Measurements from ENCODE around the gene HES1.

Gene HES1

DNA sequence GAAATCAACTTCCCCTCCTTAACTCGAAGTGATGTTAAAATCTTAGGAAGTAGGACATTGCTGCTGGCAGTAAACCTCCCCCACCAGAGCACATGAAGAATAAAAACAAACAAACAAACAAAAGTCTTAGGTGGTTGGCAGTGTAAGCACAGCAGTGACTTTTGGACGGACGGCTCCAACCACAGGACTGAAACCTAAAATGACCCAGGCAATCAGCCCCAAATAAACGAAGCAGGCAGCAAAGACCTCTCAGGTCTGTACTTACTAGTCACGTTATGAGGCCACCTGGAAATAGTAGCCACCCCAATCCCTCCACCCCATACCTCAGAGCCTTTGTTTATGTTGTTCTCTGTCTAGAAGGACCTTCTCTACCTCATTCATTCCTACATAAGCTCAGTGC is 33.5 kb upstream of the HES1 start:
- no peak for DNase-seq (ENCODE audit: low spot score)

DNA sequence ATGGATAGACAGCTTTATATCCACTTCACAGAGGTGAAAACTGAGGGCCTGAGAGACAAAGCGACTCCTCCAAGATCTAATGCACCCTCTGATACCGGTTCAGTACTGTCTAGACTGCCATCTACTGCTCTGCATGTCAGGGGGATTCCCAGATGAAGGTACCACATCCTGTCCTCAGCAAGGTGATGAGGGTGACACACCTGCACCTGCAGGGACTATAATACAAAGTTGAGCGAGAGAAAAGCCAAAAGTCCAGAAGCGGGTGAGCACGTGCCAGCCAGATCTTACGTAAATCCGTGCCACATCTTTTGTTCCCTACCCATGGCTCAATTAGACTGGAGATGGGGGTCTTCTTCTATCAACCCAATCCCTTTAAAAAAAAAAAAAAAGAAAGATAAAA is 32.4 kb upstream of the HES1 start:
- DNase-seq (ENCODE audit: low spot score), result no peak

DNA sequence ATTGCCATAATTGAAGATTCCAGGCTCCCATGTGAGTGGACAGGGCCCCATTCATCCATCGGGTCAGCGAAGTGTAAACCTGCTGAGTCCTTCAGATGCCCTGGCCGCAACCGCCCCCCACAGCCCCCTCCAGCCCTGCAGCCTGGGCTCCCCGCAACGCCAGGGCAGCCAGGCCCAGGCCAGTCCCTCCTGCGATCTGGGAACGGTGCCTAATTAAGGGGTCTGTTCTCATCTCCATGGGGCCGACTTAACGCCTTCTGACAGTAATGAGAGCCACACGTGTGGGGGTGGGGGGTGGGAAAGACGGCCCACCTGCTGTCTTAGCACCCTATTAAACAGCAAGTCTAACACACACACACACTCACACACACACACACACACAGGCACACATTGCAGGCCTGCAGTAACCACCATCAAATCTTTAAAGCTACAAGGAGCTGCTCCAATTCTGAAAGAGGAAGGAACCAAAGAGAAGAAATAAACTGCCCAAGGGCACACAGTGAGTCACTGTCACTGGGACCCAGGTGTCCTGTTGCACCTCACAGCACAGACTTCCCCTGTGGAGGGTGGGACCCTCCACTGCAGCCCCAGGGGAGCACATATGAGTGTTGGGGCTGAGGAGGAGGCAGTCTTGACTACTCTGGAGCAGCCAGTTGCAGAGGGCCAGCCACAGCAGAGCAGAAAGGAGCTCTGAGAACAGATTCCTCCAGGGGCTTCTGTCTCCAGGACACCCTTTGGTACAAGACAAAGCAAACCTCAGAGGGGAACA is 31.8 kb upstream of the HES1 start:
- no peak for DNase-seq (ENCODE audit: low spot score)

DNA sequence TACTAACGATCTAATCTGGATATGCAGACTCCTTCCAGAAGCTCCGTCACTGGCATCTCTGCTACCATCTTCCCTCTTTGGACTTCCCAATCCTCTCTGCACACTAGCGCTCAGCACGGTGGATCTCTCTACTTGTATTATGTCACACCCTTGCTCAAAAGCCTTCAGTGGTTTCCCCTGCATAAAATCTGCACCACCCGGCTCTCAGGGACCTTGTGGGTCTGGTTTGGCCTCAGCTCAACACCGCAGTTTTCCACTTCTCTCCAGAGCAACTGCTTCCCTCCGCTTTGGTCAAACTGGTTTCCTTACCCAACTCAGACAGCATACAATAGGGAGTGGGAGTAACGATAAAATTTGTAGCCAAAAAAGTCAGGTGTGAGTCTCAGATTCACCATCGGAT is 30.7 kb upstream of the HES1 start:
- DNase-seq (ENCODE audit: low spot score), result no peak

DNA sequence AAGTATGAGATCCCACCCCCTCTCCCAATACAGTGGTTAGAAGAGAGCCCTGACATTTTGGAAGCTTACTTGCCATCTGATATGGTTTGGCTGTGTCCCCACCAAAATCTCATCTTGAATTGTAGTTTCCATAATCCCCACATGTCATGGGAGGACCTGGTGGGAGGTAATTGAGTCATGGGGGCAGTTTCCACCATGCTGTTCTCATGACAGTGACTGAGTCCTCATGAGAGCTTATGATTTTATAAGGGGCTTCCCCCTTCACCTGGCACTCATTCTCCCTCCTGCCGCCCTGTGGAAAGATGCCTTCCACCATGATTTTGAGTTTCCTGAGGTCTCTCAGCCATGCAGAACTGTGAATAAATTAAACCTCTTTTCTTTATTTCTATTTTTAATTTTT is 28.8 kb upstream of the HES1 start:
- DNase-seq (ENCODE audit: low spot score), result no peak

DNA sequence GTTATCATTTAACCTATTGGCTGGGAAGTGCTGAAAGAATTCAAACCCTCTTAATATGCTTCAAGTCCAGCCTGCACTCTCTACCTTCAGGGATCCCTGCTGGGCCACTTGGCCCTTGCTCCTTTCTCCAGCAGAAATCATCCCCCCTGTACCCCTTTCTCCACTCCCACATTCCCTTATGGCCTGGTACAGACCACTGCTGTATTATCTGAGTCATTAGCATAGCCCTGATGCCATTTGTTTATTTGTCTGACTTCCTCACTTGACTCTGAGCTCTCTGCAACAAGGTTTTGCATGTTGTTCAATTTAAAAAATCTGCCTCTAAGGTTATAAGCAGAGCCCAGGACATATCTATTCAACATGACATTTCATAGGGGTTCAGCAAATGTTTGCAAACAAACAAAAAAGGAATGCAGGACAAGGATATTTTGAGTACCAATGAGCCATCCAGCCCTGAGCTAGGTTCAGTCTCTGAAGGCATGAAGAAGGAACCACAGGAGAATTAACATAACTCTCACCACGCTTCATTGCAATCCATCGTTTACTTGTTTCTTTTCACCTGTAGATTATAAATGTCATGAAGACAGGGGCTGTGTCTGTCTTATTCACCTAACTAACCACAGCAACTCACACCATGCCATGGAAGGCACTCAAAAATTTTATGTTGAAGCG is 26.6 kb upstream of the HES1 start:
- DNase-seq (ENCODE audit: low spot score), result no peak

DNA sequence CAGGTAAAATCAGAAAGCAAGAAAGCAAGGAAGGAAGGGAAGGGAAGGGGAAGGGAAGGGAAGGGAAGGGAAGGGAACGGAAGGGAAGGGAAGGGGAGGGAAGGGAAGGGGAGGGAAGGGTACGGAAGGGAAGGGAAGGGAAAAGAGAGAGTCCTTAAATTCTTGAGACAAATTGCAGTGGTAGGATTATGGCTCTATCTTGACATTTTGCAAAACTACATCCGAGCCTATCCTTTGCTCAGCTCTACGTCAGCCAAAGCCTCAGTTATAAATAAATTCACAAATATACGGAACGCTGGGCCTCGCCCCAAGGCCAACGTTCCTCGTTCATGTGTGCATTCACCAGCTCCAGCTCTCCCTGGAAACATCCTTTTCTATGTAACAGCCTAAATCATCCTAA is 25.5 kb upstream of the HES1 start:
- no peak for DNase-seq (ENCODE audit: low spot score)

DNA sequence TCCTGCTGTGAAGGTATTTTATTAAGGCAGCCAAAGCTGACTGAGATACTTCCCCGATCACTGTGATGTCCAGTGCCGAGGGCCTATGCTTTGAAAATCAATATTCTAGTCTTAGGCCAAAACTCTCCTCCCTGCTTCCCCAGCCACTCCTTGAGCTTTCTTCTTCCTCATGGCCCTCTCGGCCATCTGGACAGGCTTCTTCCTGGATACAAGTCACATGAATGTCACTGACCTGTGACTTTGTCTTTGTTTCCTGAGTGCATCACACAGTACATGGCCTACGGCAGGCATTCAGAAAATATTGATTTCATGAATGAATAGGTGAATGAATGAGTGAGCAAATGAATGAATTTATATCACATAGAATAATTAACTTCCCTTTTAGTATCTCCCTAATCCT is 24.6 kb upstream of the HES1 start:
- no peak for DNase-seq (ENCODE audit: low spot score)

DNA sequence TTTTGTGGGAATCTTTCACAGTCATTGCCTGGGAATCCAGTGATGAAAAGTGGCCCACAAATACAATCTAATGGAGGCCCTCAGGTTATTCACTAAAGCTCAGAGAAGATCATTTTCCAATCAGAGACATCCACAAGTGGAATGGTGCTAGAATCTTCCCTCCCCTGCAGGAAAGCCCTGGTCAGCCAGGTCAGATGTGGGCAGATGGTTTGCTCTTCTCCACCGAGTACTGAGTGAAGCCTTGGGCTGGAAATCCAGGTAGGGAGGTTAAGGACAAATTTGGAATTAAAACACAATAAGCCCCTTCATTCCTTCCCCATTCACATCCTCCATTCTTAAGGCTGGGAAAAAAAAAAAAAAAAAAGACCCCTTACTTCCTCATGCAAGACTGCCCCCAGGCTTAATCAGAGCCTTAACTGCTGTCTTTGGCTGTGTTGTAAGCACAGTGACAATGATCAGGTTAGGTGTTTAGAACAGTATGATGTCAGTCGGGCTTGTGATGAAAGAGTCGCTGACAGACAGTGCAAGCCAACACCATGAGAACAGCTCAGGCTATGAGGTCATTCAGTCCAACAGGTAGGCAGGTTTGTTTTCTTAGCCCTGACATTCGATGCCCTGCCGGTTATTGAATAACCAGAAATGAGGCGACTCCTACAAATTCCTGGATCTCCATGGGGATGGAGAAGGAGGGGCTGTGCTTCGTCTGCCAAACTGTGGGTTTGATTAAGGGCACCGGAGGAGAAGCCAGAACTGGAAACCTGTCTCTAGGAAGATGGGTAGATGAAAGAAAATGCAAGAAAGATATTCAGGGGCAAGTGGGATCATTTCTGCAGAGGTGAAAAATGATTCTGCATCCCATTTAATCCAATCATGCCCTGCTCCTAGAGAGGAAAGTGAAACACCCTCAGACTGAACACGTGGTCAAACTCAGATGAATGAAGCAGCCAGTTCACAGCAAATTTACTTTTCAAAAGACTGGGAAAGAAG is 23.5 kb upstream of the HES1 start:
- DNase-seq (ENCODE audit: low spot score), result peak; percentile 64

DNA sequence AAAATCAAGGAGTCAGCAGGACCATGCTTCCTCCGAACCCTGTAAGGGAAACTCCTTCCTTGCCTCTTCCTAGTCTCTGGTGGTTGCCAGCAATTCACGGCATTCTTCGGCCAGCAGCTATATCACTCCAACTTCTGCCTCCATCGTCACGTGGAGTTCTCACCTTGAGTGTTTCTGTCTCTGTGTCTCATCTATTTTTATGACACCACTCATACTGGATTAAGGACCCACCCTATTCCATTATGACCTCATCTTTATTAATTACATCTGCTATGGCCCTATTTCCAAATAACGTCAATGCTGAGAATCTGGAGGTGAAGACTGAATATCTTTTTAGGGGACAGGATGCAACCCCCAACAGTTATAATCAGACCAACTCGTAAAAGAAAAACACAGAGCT is 21.8 kb upstream of the HES1 start:
- no peak for DNase-seq (ENCODE audit: low spot score)

DNA sequence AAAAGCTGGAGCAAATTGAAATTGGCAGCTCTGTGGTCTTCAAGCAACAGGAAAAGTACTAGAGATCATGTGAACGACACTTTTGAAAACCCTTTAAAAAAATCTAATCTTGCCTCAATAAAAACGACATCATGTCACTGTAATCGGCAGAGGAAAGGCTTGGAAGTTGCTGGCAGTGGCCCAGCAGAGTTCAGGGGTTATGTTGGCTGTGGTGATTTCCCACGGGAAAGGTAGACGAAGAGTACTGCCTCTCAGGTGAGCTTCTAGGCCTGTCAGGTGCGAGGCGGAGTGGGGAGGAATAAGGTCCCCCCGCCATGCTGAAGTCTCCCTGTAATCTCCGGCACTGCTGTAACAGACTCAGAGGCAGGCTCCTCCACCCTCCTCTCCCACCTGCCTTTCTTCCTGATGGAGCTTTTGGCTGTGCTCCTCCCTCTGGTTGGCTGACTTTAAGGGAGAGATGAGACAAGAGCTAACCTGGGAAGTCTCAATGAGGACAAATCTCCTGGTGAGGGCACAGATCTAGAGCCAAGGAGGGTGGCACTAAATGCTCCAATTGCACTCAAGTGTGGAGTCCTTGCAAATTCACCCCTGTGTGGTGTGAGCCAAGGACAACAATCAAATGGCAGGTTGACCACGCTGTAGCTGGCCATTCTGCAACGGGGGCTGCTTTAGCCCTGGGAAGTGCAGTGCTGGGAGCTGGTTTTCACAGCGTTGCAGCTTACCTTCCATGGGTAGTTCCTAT is 18.7 kb upstream of the HES1 start:
- DNase-seq (ENCODE audit: low spot score), result no peak

DNA sequence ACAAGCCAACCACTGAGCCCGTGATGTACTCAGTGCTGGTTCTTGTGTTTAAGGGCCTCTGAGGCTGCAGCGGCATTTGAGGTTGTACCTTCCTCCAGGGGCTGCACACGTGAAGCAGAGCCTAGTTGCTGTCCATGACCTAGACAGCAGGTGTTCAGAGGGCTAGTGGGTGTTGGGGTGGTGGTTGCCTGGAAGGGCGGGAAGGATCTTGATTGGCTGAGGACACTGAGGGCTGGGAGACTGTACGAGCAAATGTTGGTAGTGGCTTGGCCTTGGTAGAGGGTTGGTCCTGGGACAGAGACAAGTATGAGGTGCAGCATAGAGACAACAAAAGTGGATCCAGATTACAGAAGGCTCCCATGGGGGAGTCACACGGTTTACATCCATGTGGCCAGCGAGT is 17.0 kb upstream of the HES1 start:
- DNase-seq (ENCODE audit: low spot score), result no peak

DNA sequence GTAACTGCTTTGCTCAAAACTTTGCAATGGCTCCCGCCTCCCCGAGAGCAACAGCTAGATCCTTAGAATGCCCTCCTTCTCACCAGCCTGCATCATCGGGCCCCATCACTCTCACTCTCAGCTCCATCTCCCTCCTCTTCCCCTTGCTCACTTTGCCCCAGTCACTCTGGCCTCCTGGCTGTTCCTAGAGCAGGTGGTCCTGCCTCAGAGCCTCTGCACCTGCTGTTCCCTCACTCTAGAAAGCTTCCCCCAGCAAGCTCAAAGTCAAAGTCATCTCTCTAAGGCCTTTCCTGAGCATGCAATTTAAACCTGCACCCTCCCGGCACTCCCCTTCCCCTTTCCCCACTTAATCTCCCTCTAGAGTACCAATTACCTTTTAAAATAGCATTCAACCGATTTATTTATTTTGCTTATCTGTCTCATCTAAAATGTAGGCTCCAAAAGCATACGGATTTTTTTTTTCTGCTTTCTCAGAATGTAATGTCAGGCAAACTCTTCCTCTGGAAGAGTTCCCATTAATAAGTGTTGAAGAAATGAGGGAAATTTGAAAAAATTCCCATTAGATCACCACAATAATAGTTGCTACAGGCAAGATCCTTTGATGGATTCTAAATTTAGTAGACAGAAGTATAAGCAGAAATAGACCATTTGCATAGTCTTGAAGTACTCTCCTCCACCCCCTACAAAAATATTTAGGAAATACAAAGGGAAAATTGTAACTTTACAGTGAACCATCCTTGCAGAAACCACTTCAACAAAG is 15.9 kb upstream of the HES1 start:
- DNase-seq (ENCODE audit: low spot score), result no peak

DNA sequence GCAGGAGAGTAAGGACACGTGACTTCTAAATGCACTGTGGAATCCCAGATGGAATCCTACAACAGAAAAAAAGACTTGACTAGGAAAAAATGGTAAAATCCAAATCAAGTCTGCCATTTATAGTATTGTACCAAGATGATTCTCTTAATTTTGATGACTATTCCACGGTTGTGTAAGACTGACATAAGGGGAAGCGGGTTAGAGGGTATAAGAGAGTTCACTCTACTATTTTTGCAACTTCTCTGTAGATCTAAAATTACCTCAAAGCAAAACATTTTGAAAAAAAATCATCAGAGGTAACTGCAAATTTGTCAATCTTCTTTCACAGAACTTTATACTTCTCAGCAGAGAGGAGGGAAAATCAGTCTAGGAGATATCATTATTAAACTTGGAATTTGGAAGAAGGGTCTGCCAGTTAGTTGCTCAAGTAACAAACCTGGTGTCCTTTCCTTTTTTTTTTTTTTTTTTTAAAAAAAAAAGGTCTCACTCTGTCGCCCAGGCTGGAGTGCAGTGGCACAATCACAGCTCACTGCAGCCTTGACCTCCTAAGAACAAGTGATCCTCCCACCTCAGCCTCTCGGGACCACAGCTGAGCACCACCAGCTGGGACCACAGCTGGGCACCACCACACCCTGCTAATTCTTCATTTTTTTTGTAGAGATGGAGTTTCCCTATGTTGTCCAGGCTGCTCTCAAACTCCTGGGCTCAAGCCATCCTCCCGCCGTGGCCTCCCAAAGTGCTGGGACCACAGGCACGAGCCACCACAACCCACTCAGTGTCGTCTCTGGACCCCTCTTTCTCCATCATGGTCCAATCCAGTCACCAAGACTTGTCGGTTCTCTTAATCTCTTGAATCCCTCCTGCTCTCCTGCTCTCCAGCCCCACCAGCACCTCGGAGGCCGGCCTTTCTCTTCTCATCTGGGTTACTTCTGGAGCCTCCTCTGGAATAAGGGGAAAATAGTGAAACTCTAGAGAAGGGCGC is 14.9 kb upstream of the HES1 start:
- DNase-seq (ENCODE audit: low spot score), result no peak

DNA sequence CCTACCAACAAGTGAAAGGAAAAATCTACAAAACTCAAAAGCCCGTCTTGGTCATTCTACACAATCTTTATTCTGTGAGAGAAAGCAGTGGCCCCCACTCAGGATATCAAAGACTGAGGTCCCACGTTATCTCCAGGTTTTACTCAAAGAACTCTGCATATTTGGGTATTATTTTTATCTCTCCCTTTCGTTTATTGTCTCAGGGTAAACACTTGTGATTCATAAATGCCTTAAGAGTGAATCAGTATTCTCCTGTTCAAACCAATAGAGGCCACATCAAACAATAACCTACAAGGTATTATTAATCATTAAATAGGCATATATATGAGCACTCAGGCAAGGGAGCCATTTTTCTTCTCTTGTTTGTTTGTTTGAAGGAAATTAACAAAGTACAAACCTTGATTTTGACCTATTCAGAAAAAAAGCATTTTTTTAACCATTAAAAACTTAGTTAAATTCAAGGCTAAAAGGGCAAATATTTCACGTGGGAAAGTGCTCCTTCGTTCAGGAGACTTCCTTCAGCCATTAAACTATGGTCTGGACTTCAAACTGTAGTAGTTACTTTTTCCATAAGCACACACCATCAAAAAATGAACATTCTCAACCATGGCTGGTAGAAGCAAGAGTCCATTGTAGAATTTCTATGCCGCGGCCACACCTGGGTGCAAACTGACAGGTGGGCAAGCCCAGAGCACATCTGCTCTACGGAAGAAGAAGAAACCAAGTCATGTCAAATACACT is 13.9 kb upstream of the HES1 start:
- DNase-seq (ENCODE audit: low spot score), result no peak

DNA sequence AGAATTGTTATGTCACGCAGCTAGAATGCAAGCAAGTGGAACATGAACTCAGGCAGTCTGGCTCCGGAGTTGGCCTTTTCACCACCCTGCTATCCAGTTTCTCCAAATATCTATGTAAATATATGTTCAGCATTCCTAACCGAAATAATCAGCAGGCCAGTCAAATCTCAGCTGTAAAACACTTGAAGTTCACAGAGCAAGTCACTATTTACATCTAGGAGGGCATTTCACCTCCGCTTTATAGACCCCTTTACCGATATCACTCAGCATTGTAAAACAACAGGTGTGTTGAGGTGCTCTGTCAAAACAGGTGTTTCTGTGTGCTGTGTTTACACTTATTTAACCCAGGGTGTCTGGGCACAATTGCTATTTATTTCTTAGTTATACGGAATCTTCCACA is 12.2 kb upstream of the HES1 start:
- no peak for DNase-seq (ENCODE audit: low spot score)

DNA sequence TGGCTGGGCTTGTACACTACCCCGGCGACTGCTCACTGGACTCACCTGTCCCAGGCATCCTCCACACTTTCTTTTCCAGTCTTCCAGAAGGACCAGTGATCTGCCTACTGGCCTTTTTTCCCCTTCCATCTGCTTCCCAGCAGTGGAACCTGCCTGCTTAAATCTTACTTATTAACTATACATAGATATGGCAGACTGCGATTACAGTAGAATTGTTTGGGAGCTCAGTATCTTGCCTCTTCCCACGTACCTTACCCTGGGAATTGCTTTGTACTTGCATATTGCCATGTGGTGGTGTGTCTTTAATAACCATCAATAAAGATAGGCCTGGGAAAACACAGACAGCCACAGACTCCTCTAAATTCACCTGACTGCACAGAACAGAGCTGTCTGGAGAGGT is 11.8 kb upstream of the HES1 start:
- DNase-seq (ENCODE audit: low spot score), result no peak

DNA sequence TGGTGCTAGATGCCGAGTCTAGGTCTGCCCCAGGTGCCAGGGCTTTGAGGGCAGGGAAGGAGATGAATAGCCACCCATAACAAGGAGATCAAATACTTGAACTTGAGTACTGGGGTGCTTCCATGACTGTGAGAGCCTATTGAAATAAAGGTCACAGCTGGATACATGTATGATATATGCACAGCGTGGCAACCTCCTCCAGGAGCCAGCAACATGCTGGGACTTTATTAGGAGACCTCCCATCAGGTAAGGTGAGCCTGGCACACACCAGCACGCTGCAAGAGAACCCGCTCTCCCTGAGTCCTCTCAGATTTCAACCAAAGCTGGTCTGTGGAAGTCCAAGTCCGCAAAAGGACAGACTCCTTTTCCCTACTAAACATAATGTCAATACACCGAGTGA is 10.5 kb upstream of the HES1 start:
- DNase-seq (ENCODE audit: low spot score), result no peak

DNA sequence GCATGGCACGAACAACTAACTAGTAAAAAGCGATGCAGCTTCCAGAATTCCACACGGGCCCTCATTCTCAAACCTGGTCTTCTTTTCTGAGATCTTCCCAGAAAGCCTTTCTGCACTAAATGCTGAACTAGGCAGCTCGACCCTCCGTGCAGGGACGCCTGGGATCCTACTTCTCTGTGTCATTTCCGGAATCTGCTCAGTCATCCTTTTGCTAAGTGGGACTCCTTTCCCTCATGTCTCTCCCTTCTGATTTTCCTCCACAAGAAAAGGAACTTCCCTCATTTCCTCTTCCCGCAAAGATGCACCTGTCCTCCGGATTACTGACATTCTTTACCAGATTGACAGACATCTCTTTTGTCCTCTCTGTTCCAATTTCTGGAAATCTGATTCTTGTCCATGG is 9.2 kb upstream of the HES1 start:
- DNase-seq (ENCODE audit: low spot score), result no peak
